HEK293 (cell line): ENCODE data around the gene SMPD3.

Experiments
- CTCF ChIA-PET: fragments of 350-600 bp; formaldehyde crosslinking; extraction: SDS; loops from one replicate; lab custom pipeline; 2021; ENCODE audit warnings: antibody characterized with exemption; lab: Yijun Ruan, JAX
- POLR2A ChIA-PET: fragments of 300-600 bp; formaldehyde crosslinking; extraction: SDS; loops from one replicate; lab custom pipeline; 2020; ENCODE audit warnings: antibody characterized with exemption, inconsistent platforms; lab: Yijun Ruan, JAX
- H3K27ac ChIP-seq: fragments of 200-500 bp; sonication (Bioruptor generic); 2 replicates; pipeline ENCODE4 v1.5.1; 2014; ENCODE audit warnings: low read depth, low read length, control low read depth, inconsistent platforms; ENCODE audit errors: extremely low read depth
- H3K36me3 ChIP-seq, 2 experiments: fragments of 200-500 bp in 1 of 2; sonication (Bioruptor generic) in 1 of 2; 1 replicate in 1 of 2; 2 replicates in 1 of 2; pipeline ENCODE4 v1.5.1; 2014 to 2017; ENCODE audit warnings: inconsistent platforms in 2 of 2, low read length in 2 of 2; ENCODE audit not compliant: control insufficient read depth in 2 of 2, insufficient read depth in 1 of 2
- H3K4me1 ChIP-seq: fragments of 200-500 bp; sonication (Bioruptor generic); 2 replicates; pipeline ENCODE4 v1.5.1; 2014; ENCODE audit warnings: mild to moderate bottlenecking, low read length, inconsistent platforms; ENCODE audit not compliant: control insufficient read depth, insufficient read depth
- H3K4me3 ChIP-seq: 2 replicates; pipeline ENCODE4 v1.5.1; 2011; ENCODE audit warnings: low read depth, mild to moderate bottlenecking, control low read depth, low read length, moderate library complexity
- H3K9me3 ChIP-seq: fragments of 200-500 bp; sonication (Bioruptor generic); 2 replicates; pipeline ENCODE4 v1.5.1; 2014; ENCODE audit warnings: low read depth, low read length, inconsistent platforms; ENCODE audit not compliant: control insufficient read depth, insufficient read depth
- EGR2 ChIP-seq: fragments of 450-650 bp; formaldehyde crosslinking; IDR thresholded peaks from 2 replicates; pipeline ENCODE4 v1.5.1; 2016; ENCODE audit warnings: low read depth, missing biosample characterization, missing genetic modification characterization
- FEZF1 ChIP-seq: fragments of 450-650 bp; formaldehyde crosslinking; IDR thresholded peaks from 2 replicates; pipeline ENCODE4 v1.5.1; 2016; ENCODE audit warnings: missing biosample characterization, missing genetic modification characterization
- KLF9 ChIP-seq: fragments of 450-650 bp; formaldehyde crosslinking; IDR thresholded peaks from 2 replicates; pipeline ENCODE4 v1.5.1; 2016; ENCODE audit warnings: missing biosample characterization, missing genetic modification characterization, low read depth
- MYNN ChIP-seq: fragments of 450-650 bp; formaldehyde crosslinking; IDR thresholded peaks from 2 replicates; pipeline ENCODE4 v1.5.1; 2016; ENCODE audit warnings: missing biosample characterization, missing genetic modification characterization, borderline replicate concordance
- OSR2 ChIP-seq: fragments of 450-650 bp; formaldehyde crosslinking; IDR thresholded peaks from 2 replicates; pipeline ENCODE4 v1.5.1; 2016; ENCODE audit warnings: missing biosample characterization, missing genetic modification characterization
- SCRT1 ChIP-seq: fragments of 450-650 bp; formaldehyde crosslinking; IDR thresholded peaks from 2 replicates; pipeline ENCODE4 v1.5.1; 2016; ENCODE audit warnings: missing biosample characterization, missing genetic modification characterization, borderline replicate concordance
- SP7 ChIP-seq: fragments of 450-650 bp; formaldehyde crosslinking; IDR thresholded peaks from 2 replicates; pipeline ENCODE4 v1.5.1; 2016; ENCODE audit warnings: missing biosample characterization, missing genetic modification characterization
- ZBTB17 ChIP-seq: fragments of 450-650 bp; formaldehyde crosslinking; IDR thresholded peaks from 2 replicates; pipeline ENCODE4 v1.5.1; 2016; ENCODE audit warnings: missing biosample characterization, missing genetic modification characterization
- ZBTB20 ChIP-seq: fragments of 450-650 bp; formaldehyde crosslinking; IDR thresholded peaks from 2 replicates; pipeline ENCODE4 v1.5.1; 2016; ENCODE audit warnings: missing biosample characterization, missing genetic modification characterization
- ZBTB48 ChIP-seq: fragments of 450-650 bp; formaldehyde crosslinking; IDR thresholded peaks from 2 replicates; pipeline ENCODE4 v1.5.1; 2016; ENCODE audit warnings: missing biosample characterization, missing genetic modification characterization
- ZNF133 ChIP-seq: fragments of 450-650 bp; formaldehyde crosslinking; IDR thresholded peaks from 2 replicates; pipeline ENCODE4 v1.5.1; 2016; ENCODE audit warnings: missing biosample characterization, missing genetic modification characterization
- ZNF221 ChIP-seq: fragments of 450-650 bp; formaldehyde crosslinking; IDR thresholded peaks from 2 replicates; pipeline ENCODE4 v1.5.1; 2017; ENCODE audit warnings: missing biosample characterization, missing genetic modification characterization, borderline replicate concordance
- ZNF24 ChIP-seq: fragments of 450-650 bp; formaldehyde crosslinking; IDR thresholded peaks from 2 replicates; pipeline ENCODE4 v1.5.1; 2016; ENCODE audit warnings: missing biosample characterization, missing genetic modification characterization
- ZNF292 ChIP-seq: fragments of 450-650 bp; formaldehyde crosslinking; IDR thresholded peaks from 2 replicates; pipeline ENCODE4 v1.5.1; 2016; ENCODE audit warnings: low read depth, missing biosample characterization, missing genetic modification characterization, borderline replicate concordance
- ZNF335 ChIP-seq: fragments of 450-650 bp; formaldehyde crosslinking; conservative IDR thresholded peaks from 2 replicates; pipeline ENCODE4 v1.5.1; 2016; ENCODE audit warnings: missing biosample characterization, missing genetic modification characterization
- ZNF37A ChIP-seq: fragments of 450-650 bp; IDR thresholded peaks from 2 replicates; pipeline ENCODE4 v1.5.1; 2018; ENCODE audit warnings: missing biosample characterization, missing genetic modification characterization
- ZNF521 ChIP-seq: fragments of 450-650 bp; formaldehyde crosslinking; IDR thresholded peaks from 2 replicates; pipeline ENCODE4 v1.5.1; 2017; ENCODE audit warnings: missing biosample characterization, mild to moderate bottlenecking, missing genetic modification characterization
- ZNF530 ChIP-seq: fragments of 450-650 bp; formaldehyde crosslinking; IDR thresholded peaks from 2 replicates; pipeline ENCODE4 v1.5.1; 2016; ENCODE audit warnings: low read depth, missing biosample characterization, missing genetic modification characterization
- ZNF664 ChIP-seq: fragments of 450-650 bp; formaldehyde crosslinking; IDR thresholded peaks from 2 replicates; pipeline ENCODE4 v1.5.1; 2016; ENCODE audit warnings: missing biosample characterization, missing genetic modification characterization
- ZNF747 ChIP-seq: fragments of 450-650 bp; formaldehyde crosslinking; IDR thresholded peaks from 2 replicates; pipeline ENCODE4 v1.5.1; 2016; ENCODE audit warnings: missing biosample characterization, missing genetic modification characterization
- ZSCAN16 ChIP-seq: fragments of 450-650 bp; formaldehyde crosslinking; IDR thresholded peaks from 2 replicates; pipeline ENCODE4 v1.5.1; 2016; ENCODE audit warnings: missing biosample characterization, missing genetic modification characterization
- TF ChIP-seq, protein P1 (sequence below): fragments of 450-650 bp; formaldehyde crosslinking; conservative IDR thresholded peaks from 2 replicates; pipeline ENCODE4 v1.5.1; 2016; ENCODE audit warnings: low read depth, missing biosample characterization, missing genetic modification characterization
- TF ChIP-seq, protein P2 (sequence below): fragments of 450-650 bp; formaldehyde crosslinking; IDR thresholded peaks from 2 replicates; pipeline ENCODE4 v1.5.1; 2017; ENCODE audit warnings: missing biosample characterization, missing genetic modification characterization
- TF ChIP-seq, protein P3 (sequence below): fragments of 450-650 bp; IDR thresholded peaks from 2 replicates; pipeline ENCODE4 v1.5.1; 2018; ENCODE audit warnings: missing biosample characterization, missing genetic modification characterization
- TF ChIP-seq, protein P4 (sequence below): fragments of 450-650 bp; formaldehyde crosslinking; IDR thresholded peaks from 2 replicates; pipeline ENCODE4 v1.5.1; 2016; ENCODE audit warnings: missing biosample characterization, missing genetic modification characterization

SMPD3 gene

DNA sequence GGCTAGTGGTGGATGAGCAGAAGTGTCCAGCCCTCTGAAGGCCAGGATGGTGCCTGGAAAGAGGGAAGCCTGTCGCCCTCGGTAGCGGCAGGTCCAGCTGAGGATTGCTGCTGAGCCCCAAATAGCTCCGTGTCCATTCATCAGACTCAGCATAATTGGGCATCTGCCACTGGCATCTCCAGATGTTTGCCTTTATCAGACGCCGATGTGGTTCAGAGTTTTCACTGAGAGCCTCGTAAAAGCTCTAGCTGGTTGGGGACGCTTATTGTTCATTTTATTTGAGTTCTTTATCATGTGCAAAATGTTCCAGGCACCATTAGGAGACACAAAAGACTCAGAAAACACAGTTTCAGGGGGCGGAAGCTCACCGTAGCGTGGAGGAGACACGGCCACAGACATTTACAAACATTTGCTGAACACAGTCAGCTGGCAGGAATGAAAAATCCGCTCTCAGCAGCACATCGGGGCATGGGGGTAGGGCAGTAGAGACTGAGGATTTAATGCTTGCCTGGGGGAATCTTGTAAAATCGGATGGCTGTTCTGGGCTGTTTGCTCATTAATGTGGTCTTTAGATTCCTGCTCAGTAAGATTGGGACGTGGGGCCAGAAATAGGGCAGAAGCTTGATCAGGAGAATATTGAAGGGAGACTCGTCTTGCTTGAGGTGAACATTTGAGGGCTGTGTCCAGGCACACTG, 41.7 kb downstream of the SMPD3 start:
- ChIA-PET POLR2A (no interaction called here), CTCF (interaction anchor here (0.7 to 2.0 kb wide), 7 partner anchors 10 to 113 kb away, joined by 3 to 12 read pairs (median 4); no protein-coding TSS in a partner anchor)
- H3K36me3 ChIP-seq = no peaks in the 10 kb centered on the region
- H3K4me1 ChIP-seq = no peaks in the 10 kb centered on the region
- H3K27ac ChIP-seq = peak overlapping the region; percentile 29; the same call in 1 of the 2 replicates
- H3K9me3 ChIP-seq = no peaks in the 10 kb centered on the region
- H3K4me3 ChIP-seq = peak overlapping the region; percentile 1; the same call in 1 of the 2 replicates
- TF ChIP-seq, protein P1, sequence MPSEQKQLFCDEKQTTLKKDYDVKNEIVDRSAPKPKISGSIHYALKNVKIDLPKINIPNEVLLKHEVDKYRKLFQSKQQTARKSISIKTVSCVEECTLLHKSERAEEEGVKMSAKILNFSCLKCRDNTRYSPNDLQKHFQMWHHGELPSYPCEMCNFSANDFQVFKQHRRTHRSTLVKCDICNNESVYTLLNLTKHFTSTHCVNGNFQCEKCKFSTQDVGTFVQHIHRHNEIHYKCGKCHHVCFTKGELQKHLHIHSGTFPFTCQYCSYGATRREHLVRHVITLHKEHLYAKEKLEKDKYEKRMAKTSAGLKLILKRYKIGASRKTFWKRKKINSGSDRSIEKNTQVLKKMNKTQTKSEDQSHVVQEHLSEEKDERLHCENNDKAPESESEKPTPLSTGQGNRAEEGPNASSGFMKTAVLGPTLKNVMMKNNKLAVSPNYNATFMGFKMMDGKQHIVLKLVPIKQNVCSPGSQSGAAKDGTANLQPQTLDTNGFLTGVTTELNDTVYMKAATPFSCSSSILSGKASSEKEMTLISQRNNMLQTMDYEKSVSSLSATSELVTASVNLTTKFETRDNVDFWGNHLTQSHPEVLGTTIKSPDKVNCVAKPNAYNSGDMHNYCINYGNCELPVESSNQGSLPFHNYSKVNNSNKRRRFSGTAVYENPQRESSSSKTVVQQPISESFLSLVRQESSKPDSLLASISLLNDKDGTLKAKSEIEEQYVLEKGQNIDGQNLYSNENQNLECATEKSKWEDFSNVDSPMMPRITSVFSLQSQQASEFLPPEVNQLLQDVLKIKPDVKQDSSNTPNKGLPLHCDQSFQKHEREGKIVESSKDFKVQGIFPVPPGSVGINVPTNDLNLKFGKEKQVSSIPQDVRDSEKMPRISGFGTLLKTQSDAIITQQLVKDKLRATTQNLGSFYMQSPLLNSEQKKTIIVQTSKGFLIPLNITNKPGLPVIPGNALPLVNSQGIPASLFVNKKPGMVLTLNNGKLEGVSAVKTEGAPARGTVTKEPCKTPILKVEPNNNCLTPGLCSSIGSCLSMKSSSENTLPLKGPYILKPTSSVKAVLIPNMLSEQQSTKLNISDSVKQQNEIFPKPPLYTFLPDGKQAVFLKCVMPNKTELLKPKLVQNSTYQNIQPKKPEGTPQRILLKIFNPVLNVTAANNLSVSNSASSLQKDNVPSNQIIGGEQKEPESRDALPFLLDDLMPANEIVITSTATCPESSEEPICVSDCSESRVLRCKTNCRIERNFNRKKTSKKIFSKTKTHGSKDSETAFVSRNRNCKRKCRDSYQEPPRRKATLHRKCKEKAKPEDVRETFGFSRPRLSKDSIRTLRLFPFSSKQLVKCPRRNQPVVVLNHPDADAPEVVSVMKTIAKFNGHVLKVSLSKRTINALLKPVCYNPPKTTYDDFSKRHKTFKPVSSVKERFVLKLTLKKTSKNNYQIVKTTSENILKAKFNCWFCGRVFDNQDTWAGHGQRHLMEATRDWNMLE (tag by site-specific recombination) = no peak
- TF ChIP-seq, protein P2, sequence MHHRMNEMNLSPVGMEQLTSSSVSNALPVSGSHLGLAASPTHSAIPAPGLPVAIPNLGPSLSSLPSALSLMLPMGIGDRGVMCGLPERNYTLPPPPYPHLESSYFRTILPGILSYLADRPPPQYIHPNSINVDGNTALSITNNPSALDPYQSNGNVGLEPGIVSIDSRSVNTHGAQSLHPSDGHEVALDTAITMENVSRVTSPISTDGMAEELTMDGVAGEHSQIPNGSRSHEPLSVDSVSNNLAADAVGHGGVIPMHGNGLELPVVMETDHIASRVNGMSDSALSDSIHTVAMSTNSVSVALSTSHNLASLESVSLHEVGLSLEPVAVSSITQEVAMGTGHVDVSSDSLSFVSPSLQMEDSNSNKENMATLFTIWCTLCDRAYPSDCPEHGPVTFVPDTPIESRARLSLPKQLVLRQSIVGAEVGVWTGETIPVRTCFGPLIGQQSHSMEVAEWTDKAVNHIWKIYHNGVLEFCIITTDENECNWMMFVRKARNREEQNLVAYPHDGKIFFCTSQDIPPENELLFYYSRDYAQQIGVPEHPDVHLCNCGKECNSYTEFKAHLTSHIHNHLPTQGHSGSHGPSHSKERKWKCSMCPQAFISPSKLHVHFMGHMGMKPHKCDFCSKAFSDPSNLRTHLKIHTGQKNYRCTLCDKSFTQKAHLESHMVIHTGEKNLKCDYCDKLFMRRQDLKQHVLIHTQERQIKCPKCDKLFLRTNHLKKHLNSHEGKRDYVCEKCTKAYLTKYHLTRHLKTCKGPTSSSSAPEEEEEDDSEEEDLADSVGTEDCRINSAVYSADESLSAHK (tag by site-specific recombination) = peak; percentile 70; the same call in 1 of the 2 replicates
- TF ChIP-seq SCRT1 (tag by site-specific recombination) = no peak
- TF ChIP-seq OSR2 = 0 out of 2 replicates have a peak, but pooled peaks have one; percentile 8
- TF ChIP-seq ZNF133 (tag by site-specific recombination) = 0 out of 2 replicates have a peak, but pooled peaks have one; percentile 21
- no peak for TF ChIP-seq ZNF24 (tag by site-specific recombination)
- TF ChIP-seq ZBTB20 (tag by site-specific recombination) = peak; percentile 93
- TF ChIP-seq MYNN (tag by site-specific recombination) = no peak
- TF ChIP-seq ZBTB48 (tag by site-specific recombination) = no peak
- TF ChIP-seq ZSCAN16 (tag by site-specific recombination) = no peak
- no peak for TF ChIP-seq ZNF292 (tag by site-specific recombination)
- TF ChIP-seq ZNF335 (tag by site-specific recombination) = peak; percentile 52
- peak; percentile 86 for TF ChIP-seq ZBTB17 (tag by site-specific recombination)
- peak; percentile 57 for TF ChIP-seq SP7 (tag by site-specific recombination)
- TF ChIP-seq ZNF747 (tag by site-specific recombination) = no peak
- TF ChIP-seq ZNF221 (tag by site-specific recombination) = no peak
- no peak for TF ChIP-seq ZNF521 (tag by site-specific recombination)
- TF ChIP-seq EGR2 (tag by site-specific recombination) = no peak
- TF ChIP-seq ZNF37A (tag by site-specific recombination) = no peak
- TF ChIP-seq ZNF530 (tag by site-specific recombination) = no peak
- peak; percentile 66 for TF ChIP-seq FEZF1 (tag by site-specific recombination)
- TF ChIP-seq, protein P3, sequence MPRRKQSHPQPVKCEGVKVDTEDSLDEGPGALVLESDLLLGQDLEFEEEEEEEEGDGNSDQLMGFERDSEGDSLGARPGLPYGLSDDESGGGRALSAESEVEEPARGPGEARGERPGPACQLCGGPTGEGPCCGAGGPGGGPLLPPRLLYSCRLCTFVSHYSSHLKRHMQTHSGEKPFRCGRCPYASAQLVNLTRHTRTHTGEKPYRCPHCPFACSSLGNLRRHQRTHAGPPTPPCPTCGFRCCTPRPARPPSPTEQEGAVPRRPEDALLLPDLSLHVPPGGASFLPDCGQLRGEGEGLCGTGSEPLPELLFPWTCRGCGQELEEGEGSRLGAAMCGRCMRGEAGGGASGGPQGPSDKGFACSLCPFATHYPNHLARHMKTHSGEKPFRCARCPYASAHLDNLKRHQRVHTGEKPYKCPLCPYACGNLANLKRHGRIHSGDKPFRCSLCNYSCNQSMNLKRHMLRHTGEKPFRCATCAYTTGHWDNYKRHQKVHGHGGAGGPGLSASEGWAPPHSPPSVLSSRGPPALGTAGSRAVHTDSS (tag by site-specific recombination) = no peak
- no peak for TF ChIP-seq KLF9 (tag by site-specific recombination)
- no peak for TF ChIP-seq ZNF664 (tag by site-specific recombination)
- TF ChIP-seq, protein P4, sequence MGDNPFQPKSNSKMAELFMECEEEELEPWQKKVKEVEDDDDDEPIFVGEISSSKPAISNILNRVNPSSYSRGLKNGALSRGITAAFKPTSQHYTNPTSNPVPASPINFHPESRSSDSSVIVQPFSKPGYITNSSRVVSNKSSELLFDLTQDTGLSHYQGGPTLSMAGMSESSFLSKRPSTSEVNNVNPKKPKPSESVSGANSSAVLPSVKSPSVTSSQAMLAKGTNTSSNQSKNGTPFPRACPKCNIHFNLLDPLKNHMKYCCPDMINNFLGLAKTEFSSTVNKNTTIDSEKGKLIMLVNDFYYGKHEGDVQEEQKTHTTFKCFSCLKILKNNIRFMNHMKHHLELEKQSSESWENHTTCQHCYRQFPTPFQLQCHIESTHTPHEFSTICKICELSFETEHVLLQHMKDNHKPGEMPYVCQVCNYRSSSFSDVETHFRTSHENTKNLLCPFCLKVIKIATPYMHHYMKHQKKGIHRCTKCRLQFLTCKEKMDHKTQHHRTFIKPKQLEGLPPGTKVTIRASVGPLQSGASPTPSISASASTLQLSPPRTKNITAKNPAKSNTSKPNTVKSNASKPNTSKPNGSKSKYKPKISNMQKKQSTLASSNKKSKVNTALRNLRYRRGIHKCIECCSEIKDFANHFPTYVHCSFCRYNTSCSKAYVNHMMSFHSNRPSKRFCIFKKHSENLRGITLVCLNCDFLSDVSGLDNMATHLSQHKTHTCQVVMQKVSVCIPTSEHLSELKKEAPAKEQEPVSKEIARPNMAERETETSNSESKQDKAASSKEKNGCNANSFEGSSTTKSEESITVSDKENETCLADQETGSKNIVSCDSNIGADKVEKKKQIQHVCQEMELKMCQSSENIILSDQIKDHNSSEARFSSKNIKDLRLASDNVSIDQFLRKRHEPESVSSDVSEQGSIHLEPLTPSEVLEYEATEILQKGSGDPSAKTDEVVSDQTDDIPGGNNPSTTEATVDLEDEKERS (tag by site-specific recombination) = no peak
